Measurements from ENCODE around the gene GLI3.

- TF ChIP-seq CTCF (conservative IDR thresholded peaks at IDR 0.05; ENCODE audit: low read length) (no peak), EZH2phosphoT487 (IDR thresholded peaks at IDR 0.05; ENCODE audit: borderline replicate concordance) (no peak)
Observed at GRCh38 chr7:42198974-42199668, 37.9 kb downstream of the GLI3 start.

Measured in Loucy (cell line).